Measurements from ENCODE around the gene FABP7. TPM values are rescaled to one million over a fixed set of nuclear protein-coding genes. Genes with fewer than 3 reads are reported as not detected.

Gene FABP7
- total and polyA plus RNA-seq, 2 of the 13 experiments (the other 11 are each of a cell fraction or from before 2014, with no cell fraction given), result not detected

- TF ChIP-seq TFE3 (CRISPR knock-in tag; IDR thresholded peaks at IDR 0.05), result no peak; the same call in 1 of the 2 replicates
- TF ChIP-seq ZNF101 (CRISPR knock-in tag; IDR thresholded peaks at IDR 0.05; ENCODE audit: borderline replicate concordance, low read depth), result no peak
- TF ChIP-seq ZNF724P (CRISPR knock-in tag; IDR thresholded peaks at IDR 0.05; ENCODE audit: borderline replicate concordance), result peak; percentile 94
- no peak for TF ChIP-seq RORA (CRISPR knock-in tag; IDR thresholded peaks at IDR 0.05)
- no peak for TF ChIP-seq ZC3H13 (CRISPR knock-in tag; IDR thresholded peaks at IDR 0.05)
- TF ChIP-seq ZBTB20 (CRISPR knock-in tag; IDR thresholded peaks at IDR 0.05; ENCODE audit: borderline replicate concordance, low read depth), result peak; percentile 26; the same call in 1 of the 2 replicates
- TF ChIP-seq NCOA5 (CRISPR knock-in tag; IDR thresholded peaks at IDR 0.05), result 0 out of 2 replicates have a peak, but pooled peaks have one; percentile 11
- no peak for TF ChIP-seq SKIL (CRISPR knock-in tag; IDR thresholded peaks at IDR 0.05; ENCODE audit: borderline replicate concordance)
- TF ChIP-seq ZBED4 (CRISPR knock-in tag; IDR thresholded peaks at IDR 0.05; ENCODE audit: borderline replicate concordance), result peak; percentile 38; the same call in 1 of the 2 replicates
- no peak for TF ChIP-seq CCAR2 (optimal IDR thresholded peaks at IDR 0.05; ENCODE audit: low read depth, low read length)
- no peak for TF ChIP-seq ZNF572 (CRISPR knock-in tag; IDR thresholded peaks at IDR 0.05)
- peak; percentile 48 for TF ChIP-seq ISL2 (CRISPR knock-in tag; IDR thresholded peaks at IDR 0.05)
- peak; percentile 72 for TF ChIP-seq NFIC (IDR thresholded peaks at IDR 0.05; ENCODE audit: low read length)
- peak; percentile 95 for TF ChIP-seq MED1 (CRISPR knock-in tag; IDR thresholded peaks at IDR 0.05)
- no peak for TF ChIP-seq ZMYM2 (CRISPR knock-in tag; IDR thresholded peaks at IDR 0.05)
- TF ChIP-seq ATAD3A (CRISPR knock-in tag; IDR thresholded peaks at IDR 0.05), result no peak
- 0 out of 2 replicates have a peak, but pooled peaks have one; percentile 45 for TF ChIP-seq POGK (CRISPR knock-in tag; conservative IDR thresholded peaks at IDR 0.05)
- TF ChIP-seq SOX6 (IDR thresholded peaks at IDR 0.05), result no peak
- peak; percentile 83 for TF ChIP-seq SOX6 (CRISPR knock-in tag; IDR thresholded peaks at IDR 0.05)
- no peak for TF ChIP-seq FOXA1 (IDR thresholded peaks at IDR 0.05)
- TF ChIP-seq FOXA1 (CRISPR knock-in tag; IDR thresholded peaks at IDR 0.05), result peak; percentile 25; the same call in 1 of the 2 replicates
Measured at GRCh38 chr6:122790423-122791309, 11.2 kb downstream of the FABP7 start (continued).
